Hematopoietic multipotent progenitor cell treated with erythropoietin and hydrocortisone succinate and interleukin-3 and kit ligand, for 4 days (in vitro differentiated cells): ENCODE measurements around the gene XK.

Experiments
- DNase-seq: peaks from one replicate; pipeline ENCODE4 v3.0.0-alpha.2; 2015

XK gene

DNA sequence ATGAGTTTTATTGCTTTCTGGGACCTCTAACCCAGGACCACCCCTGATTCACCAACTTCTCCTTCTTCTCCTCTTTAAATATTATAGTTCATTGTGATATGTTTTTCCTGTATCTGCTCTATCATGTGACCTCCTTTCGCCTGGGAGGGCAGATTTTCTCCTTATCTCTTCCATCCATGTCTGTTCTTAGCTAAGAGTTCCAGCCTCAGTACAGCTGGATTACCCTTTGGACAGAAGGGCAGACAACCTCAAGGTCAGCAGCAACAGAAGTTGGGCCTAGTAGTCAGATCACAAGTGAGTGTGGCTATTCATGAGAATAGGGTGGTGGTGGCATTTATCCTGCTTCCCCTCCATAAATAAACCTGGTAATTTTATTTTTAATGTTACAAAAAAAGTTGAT is 5.7 kb upstream of the XK start:
- DNase-seq, result peak; percentile 79

- no peak for DNase-seq
Observed at GRCh38 chrX:37684426-37684825, 1.2 kb upstream of the XK start.

- peak; percentile 18 for DNase-seq
Observed at GRCh38 chrX:37684973-37685372, 618 bp upstream of the XK start.

DNA sequence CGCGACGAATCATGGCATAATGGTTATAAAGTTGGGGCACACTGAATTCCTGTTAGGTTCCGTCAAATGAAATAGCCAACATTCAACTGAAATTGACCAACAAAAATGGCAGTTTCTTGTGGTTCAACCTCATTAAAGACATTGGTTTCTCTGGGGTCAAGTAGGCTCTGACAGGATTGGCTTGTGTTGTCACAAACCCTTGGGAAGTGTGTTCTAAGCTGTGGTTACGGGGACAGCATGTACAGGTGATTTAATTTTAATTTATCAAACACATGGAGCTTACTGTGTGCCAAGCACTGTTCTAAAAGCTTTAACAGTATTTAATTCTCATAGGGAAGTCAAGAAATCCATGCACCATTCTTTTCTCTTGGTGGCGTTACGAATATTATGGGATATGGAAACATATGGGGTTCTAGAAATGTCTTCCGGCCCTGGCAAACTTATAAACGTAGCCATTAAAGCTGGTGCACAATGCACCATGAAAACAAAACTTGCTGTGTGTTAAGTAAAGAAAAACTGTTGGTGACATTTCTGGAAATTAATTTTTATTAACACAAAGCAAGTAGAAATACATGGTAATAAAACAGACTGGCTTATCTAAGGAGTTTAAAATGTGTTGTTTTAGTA is 891 bp downstream of the XK start:
- DNase-seq, result peak; percentile 36

DNA sequence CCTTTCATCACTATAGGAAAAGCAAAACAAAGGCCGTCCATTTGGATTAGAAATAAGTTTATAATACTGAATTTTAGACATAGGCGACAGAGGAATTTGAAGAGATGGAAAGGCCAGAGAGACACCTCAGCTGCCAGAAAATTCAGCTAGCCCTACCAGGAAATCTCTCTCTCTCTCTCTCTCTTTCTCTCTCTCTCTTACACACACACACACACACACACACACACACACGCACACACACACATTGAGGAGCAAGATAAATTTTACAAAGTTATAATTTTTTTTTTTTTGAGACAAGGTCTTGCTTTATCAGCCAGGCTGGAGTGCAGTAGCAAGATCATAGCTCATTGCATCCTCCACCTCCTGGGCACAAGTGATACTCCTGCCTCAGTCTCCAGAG is 1.4 kb downstream of the XK start:
- DNase-seq, result peak; percentile 24

GRCh38 chrX:37690119-37690518 is 4.5 kb downstream of the XK start:
- peak; percentile 79 for DNase-seq

DNA sequence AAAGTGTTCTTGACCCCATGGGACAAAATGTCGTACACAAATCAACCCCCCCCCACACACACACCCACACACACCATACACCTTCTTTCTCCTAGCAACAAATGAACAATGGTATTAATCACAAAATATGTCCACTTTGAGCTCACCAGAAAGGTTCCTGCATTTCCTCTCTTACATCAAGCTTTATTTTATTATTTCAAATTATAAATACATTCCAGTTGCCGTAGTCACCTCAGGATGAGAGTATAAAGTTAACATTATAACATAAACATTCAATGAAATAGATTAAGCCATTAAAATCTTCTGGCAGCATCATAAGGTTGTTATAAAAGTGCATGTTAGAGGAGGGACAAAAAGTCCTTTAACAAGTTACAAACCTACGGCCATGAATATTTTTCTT is 7.3 kb downstream of the XK start:
- DNase-seq, result no peak

- no peak for DNase-seq
Observed at GRCh38 chrX:37697169-37697760, 11.7 kb downstream of the XK start.

GRCh38 chrX:37701588-37701987 is 16.0 kb downstream of the XK start:
- no peak for DNase-seq

GRCh38 chrX:37711991-37712390 is 26.4 kb downstream of the XK start:
- DNase-seq, result no peak

DNA sequence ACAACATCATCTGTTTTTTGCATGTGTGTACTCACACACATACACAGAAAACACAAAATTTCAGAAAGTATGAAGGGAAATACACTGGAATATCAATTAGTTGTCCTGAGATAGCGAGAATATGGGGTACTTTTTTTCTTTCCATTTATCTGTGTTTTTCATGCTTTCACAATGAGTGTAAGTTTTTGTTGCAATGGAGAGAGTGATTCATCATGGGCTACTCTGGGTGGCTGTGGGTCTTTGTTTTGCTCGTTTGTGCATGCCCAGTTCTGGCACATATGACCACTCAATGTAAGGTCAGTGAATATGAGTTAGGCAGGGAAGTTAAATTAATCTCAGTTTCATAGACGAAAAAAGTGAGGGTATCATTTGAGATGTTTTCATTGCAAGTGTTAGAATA is 26.9 kb downstream of the XK start:
- DNase-seq, result no peak

GRCh38 chrX:37714479-37714878 is 28.9 kb downstream of the XK start:
- DNase-seq, result no peak

DNA sequence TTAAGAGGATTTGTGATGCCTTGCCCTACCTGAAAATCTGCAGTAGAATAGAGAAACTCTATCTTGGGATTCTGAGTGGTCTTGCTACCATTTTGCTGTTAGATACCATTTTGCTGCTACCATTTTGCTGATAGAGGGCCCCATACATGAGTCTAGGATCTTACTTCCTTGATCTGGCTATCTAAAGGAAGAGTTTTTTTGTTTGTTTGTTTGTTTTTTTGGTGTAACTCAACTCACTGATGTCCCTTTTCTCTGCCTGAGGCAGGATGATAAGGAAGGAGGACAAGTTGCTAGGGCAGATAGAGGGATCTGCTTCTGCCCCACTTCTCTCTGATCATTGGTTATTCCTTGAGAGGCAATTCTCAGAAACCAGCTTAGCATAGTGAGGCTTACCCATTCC is 31.0 kb downstream of the XK start:
- peak; percentile 28 for DNase-seq

GRCh38 chrX:37717708-37718107 is 32.1 kb downstream of the XK start:
- peak; percentile 5 for DNase-seq

DNA sequence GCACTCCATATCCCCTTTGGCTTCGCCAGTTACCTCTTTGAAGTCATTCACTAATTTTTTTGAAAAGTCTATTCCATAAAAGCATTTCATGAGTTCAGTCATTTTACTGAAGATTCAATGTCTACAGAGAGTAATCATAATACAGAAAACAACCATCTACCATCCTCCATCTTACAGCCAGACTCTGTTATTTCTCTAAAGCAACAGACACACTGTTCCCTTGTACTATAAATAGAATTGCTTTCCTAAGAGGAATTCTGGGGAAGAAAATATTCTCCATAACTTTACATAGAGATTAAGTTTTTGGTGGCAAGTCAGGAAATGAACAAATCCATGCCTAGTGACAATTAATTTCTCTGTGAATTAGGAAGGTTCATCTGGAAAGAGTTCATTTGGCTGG is 37.0 kb downstream of the XK start:
- DNase-seq, result no peak

GRCh38 chrX:37726346-37726745 is 40.8 kb downstream of the XK start:
- DNase-seq, result no peak

GRCh38 chrX:37745354-37745753 is 59.8 kb downstream of the XK start:
- DNase-seq, result peak; percentile 84

DNA sequence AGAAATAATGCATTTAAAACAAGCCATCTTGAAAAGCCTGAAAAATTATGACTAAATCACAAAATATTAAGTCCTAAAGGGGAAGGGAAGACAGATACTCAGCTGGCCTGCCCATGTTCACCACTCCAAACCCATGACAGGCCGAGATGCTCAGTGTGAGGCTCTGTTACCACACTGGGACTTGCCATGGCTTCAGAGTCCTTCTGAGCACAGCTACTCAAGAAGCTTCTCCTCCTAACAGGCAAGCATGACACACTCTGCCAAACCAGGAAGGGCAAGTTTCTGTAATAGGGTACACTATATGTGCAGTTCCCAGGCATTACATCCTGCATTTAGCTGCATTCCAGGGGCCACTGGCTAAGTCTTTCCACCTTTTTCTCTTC is 60.2 kb downstream of the XK start:
- no peak for DNase-seq

DNA sequence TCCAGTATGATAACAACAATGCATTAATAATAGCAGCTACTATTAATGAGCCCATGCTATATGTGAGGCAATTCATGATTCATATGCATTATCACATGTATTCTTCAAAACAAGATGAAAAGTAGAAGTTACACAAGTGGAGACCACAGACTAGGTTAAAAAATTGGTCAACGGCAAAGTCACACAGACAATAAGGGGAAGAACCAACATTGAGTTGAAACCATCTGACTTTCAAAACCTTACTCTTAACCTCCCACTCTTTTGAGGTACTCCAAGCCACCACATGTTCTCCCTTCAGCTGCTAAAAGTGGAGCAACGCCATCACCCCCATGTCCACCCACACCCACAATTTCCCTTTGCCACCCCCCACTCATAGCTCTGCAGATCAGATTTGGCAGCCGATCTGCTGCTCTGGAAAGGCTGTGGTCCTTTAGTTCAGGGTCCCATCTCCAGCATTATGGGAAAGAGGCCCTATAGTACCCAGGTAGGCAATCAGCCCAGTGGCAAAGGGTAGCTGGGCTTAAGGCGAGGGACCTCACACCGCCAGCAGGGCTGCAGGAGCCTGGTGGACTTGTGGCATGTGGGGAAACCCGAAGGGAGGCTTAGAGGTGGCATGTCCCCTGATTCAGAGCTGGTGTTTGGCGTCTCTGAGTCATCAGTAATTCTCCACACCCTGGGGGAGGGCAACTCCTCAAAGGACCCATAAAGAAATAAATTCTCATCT is 60.8 kb downstream of the XK start:
- peak; percentile 74 for DNase-seq

- no peak for DNase-seq
Observed at GRCh38 chrX:37746951-37747350, 61.4 kb downstream of the XK start.

DNA sequence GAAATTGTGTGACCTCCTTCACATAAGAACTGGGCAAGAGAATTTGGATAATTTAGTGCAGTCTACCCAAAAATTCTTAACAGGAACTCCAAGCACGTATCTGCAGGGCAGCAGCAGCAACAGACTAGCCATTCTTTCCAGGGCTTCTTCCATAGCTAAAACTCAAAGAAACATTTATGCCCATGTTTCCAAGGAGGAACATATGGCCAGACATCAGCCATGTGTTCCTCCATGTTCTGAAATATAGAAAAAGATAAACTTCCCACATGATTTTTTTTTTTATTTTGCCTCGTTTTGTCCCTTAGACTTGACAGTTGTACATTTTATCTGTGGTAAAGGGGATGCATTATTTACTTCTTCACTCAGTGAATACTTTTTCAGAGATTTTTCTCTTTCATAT is 66.7 kb downstream of the XK start:
- no peak for DNase-seq

DNA sequence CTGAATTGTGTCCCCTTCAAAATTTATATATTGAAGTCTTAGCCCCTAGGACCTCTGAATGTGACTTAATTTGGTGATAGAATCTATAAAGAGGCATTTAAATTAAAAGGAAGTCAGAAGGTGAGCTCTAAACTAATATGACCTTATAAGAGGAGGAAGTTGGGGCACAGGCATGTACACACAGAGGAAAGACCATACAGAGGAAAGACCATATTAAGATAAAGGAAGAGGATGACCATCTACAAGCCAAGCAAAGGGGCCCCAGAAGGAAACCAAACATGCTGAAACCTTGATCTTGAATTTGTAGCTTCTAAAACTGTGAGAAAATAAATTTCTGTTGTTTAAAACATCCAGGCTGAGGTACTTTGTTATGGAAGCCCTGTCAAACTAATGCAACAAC is 67.3 kb downstream of the XK start:
- DNase-seq, result peak; percentile 55

- peak; percentile 82 for DNase-seq
Observed at GRCh38 chrX:37753384-37753783, 67.8 kb downstream of the XK start.

- no peak for DNase-seq
Observed at GRCh38 chrX:37754516-37754915, 68.9 kb downstream of the XK start.

- peak; percentile 90 for DNase-seq
Observed at GRCh38 chrX:37755025-37755424, 69.4 kb downstream of the XK start.
